CD4-positive, alpha-beta T cell treated with Interleukin-15 for 1 hour (primary cell): Measurements from ENCODE around the gene PRAMEF10.
"Not testable (repeated sequence)": the region's sequence is repeated elsewhere in the genome, so short reads cannot be mapped to it uniquely, and the experiment has no call there.

ENCODE experiments used
- DNase-seq: peaks from one replicate; pipeline ENCODE4 v3.0.0-alpha.2; 2020

PRAMEF10 gene, protein sequence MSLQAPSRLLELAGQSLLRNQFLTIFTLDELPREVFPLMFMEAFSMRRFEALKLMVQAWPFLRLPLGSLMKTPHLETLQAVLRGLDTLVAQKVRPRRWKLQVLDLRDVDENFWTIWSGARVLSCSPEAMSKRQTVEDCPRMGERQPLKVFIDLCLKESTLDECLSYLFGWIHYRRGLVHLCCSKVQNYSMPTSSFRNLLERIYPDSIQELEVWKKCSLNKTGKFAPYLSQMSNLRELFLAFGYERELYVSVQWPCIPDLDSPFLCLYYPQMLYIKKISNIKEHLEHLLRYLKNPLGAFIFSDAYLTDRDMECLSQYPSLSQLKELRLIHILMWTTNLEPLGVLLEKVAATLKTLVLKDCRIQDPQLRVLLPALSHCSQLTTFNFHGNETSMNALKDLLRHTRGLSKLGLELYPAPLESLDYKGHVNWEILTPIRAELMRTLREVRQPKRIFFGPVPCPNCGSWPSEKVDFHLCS

DNA sequence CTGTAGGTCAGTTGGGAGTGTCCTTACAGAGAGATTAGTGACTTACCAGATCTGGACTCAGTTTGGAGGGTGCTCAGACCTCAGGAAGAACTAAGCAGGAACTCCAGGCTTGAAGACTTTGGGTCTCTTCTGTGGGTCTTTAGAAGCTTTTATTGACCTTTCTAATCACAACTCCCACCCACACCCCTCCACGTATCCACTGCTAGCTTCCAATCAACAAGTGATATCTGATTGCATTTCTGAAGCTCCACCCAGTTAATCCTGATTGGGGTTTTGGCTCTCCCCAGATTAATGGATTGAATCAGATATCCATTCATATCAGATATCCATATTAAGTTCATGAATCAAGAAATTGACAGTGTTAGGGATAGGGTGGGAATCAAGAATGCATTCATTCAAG, at the start of gene PRAMEF10:
Gene PRAMEF10, minus strand, starts transcription at position 101 of the 400 bp plus-strand sequence. CDS start 2,423 bp downstream, outside the sequence.
- DNase-seq, result not testable (repeated sequence)

- not testable (repeated sequence) for DNase-seq
Measured at GRCh38 chr1:12947480-12947879, 49.4 kb upstream of the PRAMEF10 start, which contains the start of gene PRAMEF6. Gene PRAMEF6 (minus strand): TSS chr1:12947580. CDS start chr1:12942518, 5,062 bp downstream.

DNA sequence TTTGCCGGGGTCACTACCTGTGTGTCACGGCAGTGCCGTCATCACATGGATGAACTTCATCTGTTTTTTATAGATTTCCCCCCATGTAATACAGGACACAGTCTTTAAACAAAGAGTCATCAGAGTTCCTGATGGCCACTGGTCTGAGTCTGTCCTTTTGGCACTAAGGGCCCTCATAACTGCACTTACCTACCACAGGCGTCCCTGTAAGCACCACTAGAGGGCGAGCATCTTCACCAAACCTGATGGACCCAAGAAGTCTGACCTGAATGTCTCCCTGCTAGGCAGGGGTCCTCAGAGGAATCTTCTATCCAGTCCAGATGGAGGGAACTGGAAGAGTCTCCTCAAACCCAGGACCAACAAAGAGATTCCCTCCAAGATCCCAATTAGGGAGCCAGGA, 26.3 kb upstream of the PRAMEF10 start:
- not testable (repeated sequence) for DNase-seq

GRCh38 chr1:12921749-12922148, 23.7 kb upstream of the PRAMEF10 start:
- DNase-seq, result not testable (repeated sequence)

DNA sequence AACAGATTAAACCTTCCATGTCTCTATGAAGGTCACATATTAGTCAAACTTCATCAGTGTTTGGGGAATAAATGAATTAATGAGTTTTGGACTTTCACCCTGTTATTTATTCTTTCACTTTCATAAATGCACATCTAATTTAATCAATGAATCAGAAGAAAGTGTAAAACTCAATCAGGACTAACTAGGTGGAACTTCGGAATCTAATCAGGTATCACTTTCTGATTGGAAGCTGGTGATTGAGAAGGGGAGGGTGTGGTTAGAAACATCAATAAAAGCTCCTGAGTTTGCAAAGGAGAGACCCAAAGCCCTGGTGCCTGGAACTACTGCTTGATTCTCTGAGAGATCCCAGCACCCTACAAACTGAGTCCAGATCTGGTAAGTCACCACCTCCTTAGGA, 18.2 kb upstream of the PRAMEF10 start, which contains the start of gene PRAMEF7:
Gene PRAMEF7, plus strand, starts transcription at position 301 of the 400 bp plus-strand sequence. CDS start 1,083 bp downstream, outside the sequence.
- not testable (repeated sequence) for DNase-seq

DNA sequence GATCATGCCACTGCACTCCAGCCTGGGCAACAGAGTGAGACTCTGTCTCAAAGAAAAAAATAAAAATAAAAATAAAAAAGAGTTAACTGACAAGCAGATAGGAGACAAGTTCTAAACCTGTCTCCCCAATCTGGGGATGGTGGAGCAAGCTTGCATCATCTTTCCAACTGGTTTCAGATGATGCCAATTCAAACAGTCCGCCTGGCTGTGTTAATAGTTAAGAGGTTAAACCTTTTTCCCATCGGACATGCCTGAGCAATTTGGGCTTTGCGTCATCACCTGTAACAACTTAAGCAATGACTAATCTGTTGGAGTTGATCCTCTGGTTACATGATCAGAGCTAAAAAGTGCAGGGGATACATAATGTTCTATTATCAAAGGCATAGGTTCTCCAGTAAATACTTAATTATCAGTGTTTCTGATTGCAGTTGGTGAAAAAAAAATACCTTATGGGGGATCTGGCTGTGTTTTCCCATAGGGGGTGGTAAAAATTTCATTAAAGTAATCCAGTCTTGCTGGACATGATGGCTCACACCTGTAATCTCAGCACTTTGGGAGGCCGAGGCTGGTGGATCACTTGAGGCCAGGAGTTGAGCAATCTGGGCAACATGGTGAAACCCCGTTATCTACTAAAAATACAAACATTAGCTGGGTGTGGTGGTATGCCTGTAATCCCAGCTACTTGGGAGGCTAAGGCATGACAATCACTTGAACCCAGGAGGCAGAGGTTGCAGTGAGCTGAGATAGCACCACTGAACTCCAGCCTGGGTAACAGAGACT, 5.9 kb upstream of the PRAMEF10 start:
- not testable (repeated sequence) for DNase-seq

GRCh38 chr1:12899186-12899585, 1.1 kb upstream of the PRAMEF10 start:
- DNase-seq, result not testable (repeated sequence)

GRCh38 chr1:12886101-12886500, 12.0 kb downstream of the PRAMEF10 start, which contains the start of gene PRAMEF4:
Gene PRAMEF4 (minus strand): TSS chr1:12886201. CDS start chr1:12883394, 2,807 bp downstream.
- not testable (repeated sequence) for DNase-seq

- not testable (repeated sequence) for DNase-seq
Measured at GRCh38 chr1:12878453-12878852, 19.6 kb downstream of the PRAMEF10 start.

GRCh38 chr1:12863131-12863880, 34.8 kb downstream of the PRAMEF10 start:
- not testable (repeated sequence) for DNase-seq

DNA sequence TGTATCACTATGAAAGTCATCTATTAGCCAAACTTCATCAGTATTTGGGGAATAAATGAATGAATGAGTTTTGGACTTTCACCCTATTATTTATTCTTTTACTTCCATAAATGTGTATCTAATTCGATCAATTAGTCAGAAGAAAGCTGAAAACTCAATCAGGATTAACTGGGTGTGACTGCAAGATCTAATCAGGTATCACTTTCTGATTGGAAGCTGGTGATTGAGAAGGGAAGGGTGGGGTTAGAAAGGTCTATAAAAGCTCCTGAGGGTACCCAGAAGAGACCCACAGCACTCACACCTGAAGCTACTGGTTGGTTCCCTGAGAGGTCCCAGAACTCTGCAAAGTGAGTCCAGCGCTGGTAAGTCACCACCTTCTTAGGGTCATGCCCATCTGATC, 41.3 kb downstream of the PRAMEF10 start, which contains the start of gene PRAMEF2:
Gene PRAMEF2, plus strand, starts transcription at position 301 of the 400 bp plus-strand sequence. CDS start 1,924 bp downstream, outside the sequence.
- not testable (repeated sequence) for DNase-seq

GRCh38 chr1:12851779-12852178, 46.3 kb downstream of the PRAMEF10 start:
- no peak for DNase-seq

GRCh38 chr1:12848620-12849019, 49.5 kb downstream of the PRAMEF10 start, which contains the start of gene HNRNPCL1:
Gene HNRNPCL1 (minus strand): TSS chr1:12848720. CDS start chr1:12848289, 431 bp downstream.
- DNase-seq, result not testable (repeated sequence)
